COLO668 (cell line): ENCODE data around the gene FBXL14.
A peak's percentile ranks its signal among the peaks of the same experiment; 100 is the strongest.

Experiments used
- DNase-seq: peaks from one replicate; lab custom pipeline; 2025; ENCODE audit not compliant: unreplicated experiment; lab: John Stamatoyannopoulos, UW

Gene FBXL14

GRCh38 chr12:1540690-1541089, 53.7 kb downstream of the FBXL14 start:
- no peak for DNase-seq

DNA sequence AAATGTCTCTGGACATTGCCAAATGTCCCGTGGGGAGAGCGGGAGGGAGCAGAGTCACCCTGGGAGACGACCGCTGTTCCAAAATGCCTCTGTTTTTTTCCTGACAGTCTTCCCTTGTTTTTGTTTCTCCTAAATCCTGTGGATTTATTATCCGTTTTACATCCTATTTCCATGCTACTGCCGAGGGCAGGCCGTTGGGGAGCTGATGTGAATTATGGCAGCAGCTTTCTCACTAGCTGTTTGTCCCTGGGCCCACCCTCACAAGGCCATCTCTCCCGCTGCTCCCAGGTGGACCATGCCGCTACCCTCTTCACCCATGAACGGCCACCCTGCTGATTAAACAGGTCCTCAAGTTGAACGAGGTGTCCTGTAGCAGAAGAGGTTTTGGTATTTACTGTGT, 55.2 kb downstream of the FBXL14 start:
- no peak for DNase-seq

DNA sequence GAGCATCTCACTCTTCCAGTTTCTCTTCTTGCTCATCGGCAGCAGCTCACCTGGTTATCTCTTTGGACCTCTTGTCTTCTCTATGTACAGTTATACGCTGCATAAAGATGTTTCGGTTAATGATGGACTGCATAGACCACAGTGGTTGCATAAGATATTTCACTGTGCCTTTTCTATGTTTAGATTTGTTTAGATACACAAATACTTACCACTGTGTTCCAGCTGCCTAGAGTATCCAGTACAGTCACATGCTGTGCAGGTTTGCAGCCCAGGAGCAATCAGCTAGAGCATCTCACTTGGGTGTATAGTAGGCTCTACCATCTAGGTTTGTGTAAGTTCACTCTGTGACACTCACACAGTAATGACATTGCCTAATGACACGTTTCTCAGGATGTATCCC, 57.6 kb downstream of the FBXL14 start:
- no peak for DNase-seq

DNA sequence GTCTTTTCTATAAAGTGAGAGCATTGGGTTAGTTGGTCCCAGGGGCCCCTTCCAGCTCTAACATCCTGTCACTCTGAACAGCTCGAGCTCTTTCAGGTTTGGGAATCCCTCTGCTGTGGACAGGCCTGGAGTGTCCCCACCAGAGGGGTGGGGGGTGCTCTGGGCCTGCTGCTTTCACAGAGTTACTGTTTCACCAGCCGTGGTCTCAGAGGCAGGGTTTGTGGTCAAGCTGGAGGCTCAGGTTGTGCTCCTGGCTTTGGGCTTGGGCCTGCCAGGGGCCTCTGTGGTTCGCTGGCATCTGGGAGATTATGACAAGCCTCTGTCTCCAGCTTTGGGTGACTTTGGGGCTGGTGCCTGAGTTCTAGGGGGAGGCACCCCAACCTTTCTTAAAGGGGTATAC, 59.6 kb downstream of the FBXL14 start:
- no peak for DNase-seq

- DNase-seq, result no peak
These were observed 60.6 kb downstream of the FBXL14 start for GRCh38 chr12:1533602-1534304.

GRCh38 chr12:1533205-1533601, 61.2 kb downstream of the FBXL14 start:
- DNase-seq, result no peak

- DNase-seq, result no peak
These were observed 61.8 kb downstream of the FBXL14 start for GRCh38 chr12:1532375-1533165.

DNA sequence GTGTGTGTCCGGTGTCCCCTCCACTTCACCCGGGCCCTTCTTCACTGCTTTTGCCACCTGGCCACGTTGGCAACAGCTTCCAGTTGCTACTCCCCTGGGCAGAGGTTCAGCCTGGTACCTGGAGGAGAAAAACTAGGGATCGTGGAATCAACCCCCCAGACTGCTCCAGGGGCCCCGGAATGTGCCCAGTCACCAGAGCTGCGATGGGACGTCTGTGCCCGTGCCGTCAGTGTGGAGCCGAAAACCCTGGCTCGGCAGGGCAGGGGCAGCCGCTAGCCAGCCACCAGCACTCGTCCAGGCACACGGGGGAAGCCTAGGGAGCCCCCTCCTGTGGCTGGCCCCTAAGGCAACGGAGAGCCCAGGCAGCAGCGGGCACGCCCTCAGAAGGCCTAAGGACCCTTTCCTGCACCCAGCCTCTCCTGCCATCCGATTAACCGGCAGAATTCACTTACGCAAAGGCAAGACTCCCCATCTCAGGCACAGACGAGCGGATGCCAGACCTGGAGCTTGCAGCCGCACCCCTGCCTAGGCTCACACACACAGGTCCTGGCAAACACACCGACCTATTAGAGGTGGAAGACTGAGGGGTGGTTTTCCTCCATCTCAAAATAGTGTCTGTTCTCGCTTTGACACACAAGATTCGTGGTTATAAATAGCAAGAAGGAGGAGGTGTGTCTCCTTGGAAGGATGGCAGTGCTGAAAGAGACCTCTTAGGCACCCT, 62.6 kb downstream of the FBXL14 start:
- DNase-seq, result no peak

- DNase-seq, result peak; percentile 48
These were observed 63.2 kb downstream of the FBXL14 start for GRCh38 chr12:1531153-1531653.

- peak; percentile 55 for DNase-seq
These were observed 63.7 kb downstream of the FBXL14 start for GRCh38 chr12:1530592-1531152.

DNA sequence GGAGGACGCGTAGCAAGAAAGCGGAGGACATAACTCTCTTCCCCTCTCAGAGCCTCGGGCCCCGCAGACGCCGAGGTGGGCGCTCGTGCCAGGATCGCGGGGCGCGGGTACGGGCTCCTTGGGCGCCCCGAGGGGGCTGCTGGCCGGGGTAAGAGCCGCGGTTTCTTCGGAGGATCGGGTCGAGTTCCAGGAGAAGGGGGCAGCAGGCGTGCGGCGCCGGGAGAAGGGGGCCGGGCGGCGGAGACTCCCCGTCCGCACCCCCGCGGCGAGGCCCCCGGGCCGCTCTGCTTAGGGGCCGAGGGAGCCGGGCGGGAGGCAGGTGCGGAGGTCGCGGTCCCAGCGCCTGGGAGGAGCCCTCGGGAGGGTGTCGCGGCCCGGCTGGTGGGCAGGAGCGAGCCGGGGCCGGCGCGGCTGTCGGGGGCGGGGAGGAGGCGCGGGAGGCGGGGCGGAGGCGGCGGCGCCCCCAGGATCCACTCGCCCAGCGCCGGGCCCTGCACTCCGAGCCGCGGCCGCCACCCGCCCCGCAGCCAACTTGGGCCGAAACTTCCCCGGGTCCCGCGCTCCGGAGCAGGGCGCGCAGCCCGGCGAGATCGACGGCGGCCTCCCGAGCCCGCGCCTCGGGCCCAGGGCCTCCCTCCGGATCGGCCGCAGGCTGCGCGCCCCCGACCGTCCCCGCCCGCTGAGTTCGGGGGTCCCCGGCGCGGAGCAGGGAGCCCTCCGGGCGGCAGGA, 64.4 kb downstream of the FBXL14 start:
- DNase-seq, result no peak

GRCh38 chr12:1529228-1529861, 65.0 kb downstream of the FBXL14 start:
- DNase-seq, result no peak

- no peak for DNase-seq
These were observed 65.6 kb downstream of the FBXL14 start for GRCh38 chr12:1528791-1529190.

- no peak for DNase-seq
These were observed 66.6 kb downstream of the FBXL14 start for GRCh38 chr12:1527789-1528188.

GRCh38 chr12:1525858-1526257, 68.5 kb downstream of the FBXL14 start:
- DNase-seq, result no peak

DNA sequence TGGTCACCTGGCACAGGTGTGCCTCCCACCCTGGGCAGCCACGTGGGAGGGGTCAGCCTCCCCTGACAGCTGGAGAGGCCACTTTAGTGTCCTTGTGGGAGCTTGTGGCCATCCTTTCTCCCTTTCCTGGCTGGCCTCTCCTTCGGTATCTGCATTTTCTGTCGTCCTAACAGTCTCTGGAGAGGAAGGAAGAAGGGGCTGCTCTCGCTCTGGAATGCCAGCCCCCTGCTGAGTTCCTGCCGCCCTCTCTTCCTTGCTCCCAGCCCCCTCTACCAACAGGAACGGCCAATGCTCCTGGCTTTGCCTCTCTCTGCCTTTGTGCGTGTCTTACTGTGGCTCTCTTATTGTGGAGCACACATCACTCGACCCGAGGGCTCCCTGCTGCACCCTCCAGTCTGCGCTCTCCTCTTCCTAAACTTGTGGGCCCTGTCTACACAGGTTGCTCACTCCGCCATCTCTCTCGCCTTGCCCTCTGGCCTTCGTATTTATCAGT, 70.8 kb downstream of the FBXL14 start:
- no peak for DNase-seq

- DNase-seq, result no peak
These were observed 71.3 kb downstream of the FBXL14 start for GRCh38 chr12:1523046-1523445.

DNA sequence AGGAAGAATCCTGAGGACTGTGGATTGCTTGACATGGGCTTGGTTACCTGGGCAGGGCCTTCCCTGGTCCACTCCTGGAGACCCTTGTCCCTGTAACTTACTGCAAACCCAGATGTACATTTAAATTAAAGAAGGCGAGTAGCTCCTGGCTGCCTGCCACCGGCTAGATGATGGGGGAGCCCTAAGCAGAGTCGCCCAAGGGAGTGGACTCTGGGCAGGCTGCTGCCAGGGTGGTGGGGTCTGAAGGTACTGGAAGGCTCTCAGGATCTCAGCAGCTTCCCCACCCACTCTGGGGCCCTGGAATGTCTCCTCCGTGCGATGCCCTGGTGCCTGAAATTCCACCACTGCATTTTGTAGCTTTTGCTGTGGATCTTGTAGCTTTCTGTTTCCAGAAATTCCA, 74.7 kb downstream of the FBXL14 start:
- DNase-seq, result no peak

DNA sequence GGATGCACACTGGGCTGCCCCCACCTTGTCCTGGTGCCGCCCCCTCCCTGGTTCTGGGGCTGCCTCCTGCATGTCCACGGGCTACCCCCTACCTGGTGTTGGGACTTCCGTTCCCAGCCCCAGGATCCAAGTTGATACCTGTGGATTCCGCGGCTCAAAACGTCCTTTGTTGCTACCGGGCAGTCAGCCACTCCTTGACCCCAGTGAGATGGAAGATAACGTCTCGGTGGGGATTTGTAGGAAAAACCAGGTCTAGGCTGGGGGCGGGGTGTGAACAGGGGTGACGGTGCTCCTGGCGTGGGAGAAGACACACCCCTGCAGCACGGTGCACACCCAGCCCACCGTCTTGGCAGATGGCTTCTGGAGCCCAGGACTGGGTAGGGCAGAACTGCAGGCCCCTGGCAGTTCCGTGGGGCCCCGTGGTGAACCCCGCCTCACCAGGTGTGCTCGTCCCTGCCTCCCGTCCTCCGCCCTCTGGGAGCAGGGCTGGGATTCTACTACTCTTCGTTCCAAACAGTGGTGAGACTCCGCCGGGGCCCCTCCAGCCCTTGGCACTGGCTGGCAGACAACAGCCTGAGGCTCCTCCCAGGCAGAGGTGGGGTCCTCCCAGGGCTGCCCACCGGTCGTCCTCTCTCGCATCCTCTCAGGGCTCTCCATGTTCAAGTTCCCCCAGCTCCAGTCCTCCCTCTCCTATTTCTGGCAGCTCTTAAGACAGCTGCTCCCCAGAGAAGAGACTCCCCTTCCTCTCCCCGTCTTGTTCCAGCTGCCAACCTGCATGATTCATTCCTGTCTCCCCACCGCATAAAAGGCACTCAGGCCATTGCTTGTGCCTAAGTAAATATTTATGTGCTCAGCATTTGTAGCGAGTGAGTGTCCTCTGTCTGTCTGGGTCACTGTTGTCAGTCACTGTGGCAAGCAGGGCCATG, 75.5 kb downstream of the FBXL14 start:
- peak; percentile 82 for DNase-seq
